ENCODE data around the gene SNRPA. TPM values are rescaled to one million over a fixed set of nuclear protein-coding genes. Genes with fewer than 3 reads are reported as not detected.
A peak's percentile ranks its signal among the peaks of the same experiment; 100 is the strongest.

Gene SNRPA
- total and polyA plus RNA-seq, 2 donors (not counting 1 experiment from before 2014, with no cell fraction given), result 92.0 to 147 TPM

- H3K4me3 Mint-ChIP-seq, result peak within 1 kb of the TSS; percentile 88
- no peaks in the 10 kb centered on the region for H3K27me3 Mint-ChIP-seq
- Histone ChIP-seq H2AFZ (ENCODE audit: insufficient read depth, low read depth, low read length, poor library complexity, severe bottlenecking) (peak within 1 kb of the TSS; percentile 86), H3K4me3 (ENCODE audit: control extremely low read depth in 1 of 5, extremely low read depth in 1 of 5, insufficient read depth in 1 of 5, low read depth in 2 of 5, low read length in 4 of 5) (peak within 1 kb of the TSS; percentile 79 to 90 (median 83)), H3K9me3 (ENCODE audit: control extremely low read depth in 1 of 3, control insufficient read depth in 2 of 3, insufficient read depth in 1 of 3, low read length in 2 of 3) (no peaks in the 10 kb centered on the region), H3K36me3 (replicated peaks in 1 of 2; ENCODE audit: control extremely low read depth in 1 of 2, control insufficient read depth in 1 of 2, extremely low read depth in 1 of 2, insufficient read depth in 2 of 2, low read length in 1 of 2) (peaks cover 0 to 11% of the 10 kb centered on the region in 2 experiments), H3K4me2 (replicated peaks; ENCODE audit: low read depth, low read length, poor library complexity, severe bottlenecking) (peak within 1 kb of the TSS; percentile 90), H3K27ac (ENCODE audit: low read length in 2 of 2) (peak within 1 kb of the TSS; percentile 87 to 90), H3K27me3 (replicated peaks in 1 of 4; ENCODE audit: control extremely low read depth in 1 of 4, control insufficient read depth in 3 of 4, insufficient read depth in 4 of 4, low read length in 3 of 4) (no peaks in the 10 kb centered on the region), H3K79me2 (ENCODE audit: control insufficient read depth, insufficient read depth, low read length) (peaks cover 64% of the 10 kb centered on the region), H4K20me1 (ENCODE audit: control insufficient read depth, insufficient read depth, low read length, poor library complexity, severe bottlenecking) (peaks cover 4% of the 10 kb centered on the region), H3K9ac (ENCODE audit: low read length) (peak within 1 kb of the TSS; percentile 90), H3K4me1 (ENCODE audit: control insufficient read depth in 2 of 2, insufficient read depth in 2 of 2, low read length in 2 of 2) (peaks cover 47 to 64% of the 10 kb centered on the region in 2 donors)
- no peaks in the 10 kb centered on the region for H3K9me3 Mint-ChIP-seq (ENCODE audit: insufficient read depth)
- intact Hi-C loops (cut with micrococcal nuclease), result loop anchor here (1.0 to 10.0 kb wide), 7 partner anchors 29 to 681 kb away; partner anchors contain the start of genes ACTMAP, BCKDHA and EXOSC5
- DNase-seq (peak; percentile 98), ATAC-seq (ENCODE audit: low read depth) (peak; percentile 75)
- H3K4me1 Mint-ChIP-seq, result peaks cover 63% of the 10 kb centered on the region
- CTCF ChIA-PET, result interaction anchor here (0.6 to 2.0 kb wide), 9 partner anchors 29 to 104 kb away, joined by 3 to 9 read pairs (median 5); partner anchors contain the start of genes ACTMAP, EGLN2 and SNRPA
- H3K27ac Mint-ChIP-seq, result peak within 1 kb of the TSS; percentile 97
- WGBS (ENCODE audit: insufficient coverage), result under 1% methylated on average over 75 of the region's 76 CpGs
- no peak for TF ChIP-seq EZH2 (IDR thresholded peaks at IDR 0.05; ENCODE audit: borderline replicate concordance, insufficient read depth, low read depth, low read length, poor library complexity, severe bottlenecking)
- TF ChIP-seq, protein P1, sequence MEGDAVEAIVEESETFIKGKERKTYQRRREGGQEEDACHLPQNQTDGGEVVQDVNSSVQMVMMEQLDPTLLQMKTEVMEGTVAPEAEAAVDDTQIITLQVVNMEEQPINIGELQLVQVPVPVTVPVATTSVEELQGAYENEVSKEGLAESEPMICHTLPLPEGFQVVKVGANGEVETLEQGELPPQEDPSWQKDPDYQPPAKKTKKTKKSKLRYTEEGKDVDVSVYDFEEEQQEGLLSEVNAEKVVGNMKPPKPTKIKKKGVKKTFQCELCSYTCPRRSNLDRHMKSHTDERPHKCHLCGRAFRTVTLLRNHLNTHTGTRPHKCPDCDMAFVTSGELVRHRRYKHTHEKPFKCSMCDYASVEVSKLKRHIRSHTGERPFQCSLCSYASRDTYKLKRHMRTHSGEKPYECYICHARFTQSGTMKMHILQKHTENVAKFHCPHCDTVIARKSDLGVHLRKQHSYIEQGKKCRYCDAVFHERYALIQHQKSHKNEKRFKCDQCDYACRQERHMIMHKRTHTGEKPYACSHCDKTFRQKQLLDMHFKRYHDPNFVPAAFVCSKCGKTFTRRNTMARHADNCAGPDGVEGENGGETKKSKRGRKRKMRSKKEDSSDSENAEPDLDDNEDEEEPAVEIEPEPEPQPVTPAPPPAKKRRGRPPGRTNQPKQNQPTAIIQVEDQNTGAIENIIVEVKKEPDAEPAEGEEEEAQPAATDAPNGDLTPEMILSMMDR (IDR thresholded peaks at IDR 0.05), result peak; percentile 22
- POLR2A ChIA-PET, result interaction anchor here (0.6 to 2.0 kb wide), 14 partner anchors 25 to 254 kb away, joined by 3 to 15 read pairs (median 4); partner anchors contain the start of genes ACTMAP, EGLN2, RAB4B and SNRPA
Observed at GRCh38 chr19:40716482-40717324, 34.3 kb upstream of the SNRPA start, which contains the start of the genes COQ8B and ITPKC. Gene COQ8B, minus strand, starts transcription at chr19:40716886. Its CDS starts 2,254 bp downstream, at chr19:40714632. Gene ITPKC, plus strand, starts transcription at chr19:40717112. Its CDS starts 24 bp downstream, at chr19:40717136.

Data from B cell (primary cell).